IgD-negative memory B cell (primary cell): ENCODE measurements around the gene TDP1. TPM values are rescaled to one million over a fixed set of nuclear protein-coding genes. Genes with fewer than 3 reads are reported as not detected.

Source experiments
- H3K27ac Mint-ChIP-seq, 3 donors: one replicate each; pipeline ENCODE4 v1.8.0; 2020 to 2022; ENCODE audit warnings: mild to moderate bottlenecking in 3 of 3, mixed read lengths in 3 of 3, moderate library complexity in 1 of 3
- H3K27me3 Mint-ChIP-seq: one replicate; pipeline ENCODE4 v1.8.0; 2021; ENCODE audit warnings: mixed read lengths
- H3K36me3 Mint-ChIP-seq: one replicate; pipeline ENCODE4 v1.8.0; 2020; ENCODE audit warnings: mild to moderate bottlenecking, mixed read lengths
- H3K4me1 Mint-ChIP-seq, 3 donors: one replicate each; pipeline ENCODE4 v1.8.0; 2020 to 2022; ENCODE audit warnings: mixed read lengths in 3 of 3, mild to moderate bottlenecking in 1 of 3
- H3K4me3 Mint-ChIP-seq, 4 donors: one replicate each; pipeline ENCODE4 v1.8.0; 2020 to 2022; ENCODE audit warnings: mild to moderate bottlenecking in 4 of 4, mixed read lengths in 4 of 4, moderate library complexity in 3 of 4
- H3K9me3 Mint-ChIP-seq, 3 donors: one replicate each; pipeline ENCODE4 v1.8.0; 2020 to 2021; ENCODE audit warnings: mixed read lengths in 3 of 3, mild to moderate bottlenecking in 1 of 3
- polyA plus RNA-seq: library from polyadenylated mRNA; unstranded; fragments of 300-500 nt; fragmentation: Illumina TruSeq; gene quantifications from one replicate; pipeline ENCODE4 v1.2.3, GENCODE V29; 2021

Gene TDP1
- polyA plus RNA-seq, 1 donor from 2014 or later, result 32.1 TPM

DNA sequence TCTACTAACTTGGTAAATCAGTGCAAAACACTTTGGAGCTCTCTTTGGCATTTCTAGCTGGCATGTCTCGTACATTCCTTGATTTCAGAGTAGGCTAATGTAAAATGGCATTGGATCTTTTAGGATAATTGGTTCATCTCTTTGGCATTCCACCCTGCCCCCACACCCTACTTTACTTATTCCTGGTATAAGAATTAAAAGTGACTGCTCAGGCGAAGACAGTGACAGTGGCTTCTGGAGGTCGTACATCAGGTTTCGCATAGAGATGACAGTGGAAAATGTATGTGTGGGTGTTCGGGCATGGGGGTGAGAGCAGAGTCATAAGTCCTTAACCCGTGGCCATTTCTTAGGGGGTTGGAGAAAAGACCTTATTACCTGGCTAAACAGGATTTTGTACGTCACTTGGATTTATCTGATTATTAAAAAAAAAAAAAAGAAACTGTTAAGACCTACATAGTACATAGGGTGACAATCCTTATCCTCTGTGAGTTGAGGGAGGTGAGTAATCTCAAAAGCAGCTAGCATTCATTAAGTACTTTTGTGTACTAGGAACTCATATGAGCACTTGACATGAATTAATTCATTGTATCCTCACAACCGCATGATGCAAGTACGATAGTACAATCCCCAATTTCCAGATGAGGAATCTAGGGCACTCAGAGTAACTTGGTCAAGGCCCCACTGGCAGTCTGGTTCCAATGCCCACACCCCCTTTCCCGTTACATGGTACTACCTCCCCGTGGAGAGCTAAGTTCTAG is 83.7 kb downstream of the TDP1 start:
- Mint-ChIP-seq H3K27ac (no peak overlapping the region), H3K4me1 (peaks cover 0 to 2% (median 0%) of the 10 kb centered on the region in 3 donors), H3K36me3 (peaks cover 30% of the 10 kb centered on the region)

DNA sequence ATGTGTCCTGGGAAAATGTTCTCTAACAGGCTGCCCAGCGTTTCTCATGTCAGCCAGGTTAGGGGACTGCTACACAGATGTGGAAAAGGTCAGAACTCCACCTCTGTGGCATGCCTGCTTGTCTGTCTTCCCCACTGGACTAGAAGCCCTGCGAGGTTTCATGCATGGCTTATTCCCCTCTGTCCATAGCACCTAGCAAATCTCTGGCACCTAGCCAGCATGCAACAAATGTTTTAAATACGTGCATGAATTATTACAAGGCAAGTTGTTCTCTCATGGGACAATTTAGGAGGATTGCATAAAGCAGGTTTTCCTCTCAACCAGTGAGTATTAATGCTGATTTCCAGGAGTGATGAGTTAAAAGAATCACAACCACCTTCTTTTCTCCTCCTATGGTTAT is 84.7 kb downstream of the TDP1 start:
- H3K36me3 Mint-ChIP-seq, result peaks cover 23% of the 10 kb centered on the region
- H3K4me3 Mint-ChIP-seq, result no peak overlapping the region
- no peaks in the 10 kb centered on the region for H3K27me3 Mint-ChIP-seq
- H3K4me1 Mint-ChIP-seq, result peaks cover 0 to 2% (median 0%) of the 10 kb centered on the region in 3 donors
- no peak overlapping the region for H3K27ac Mint-ChIP-seq
- no peaks in the 10 kb centered on the region for H3K9me3 Mint-ChIP-seq

More for the DNA sequence above, 83.7 kb downstream of the TDP1 start:
- no peak overlapping the region for H3K4me3 Mint-ChIP-seq
- H3K27me3 Mint-ChIP-seq, result no peaks in the 10 kb centered on the region
- H3K9me3 Mint-ChIP-seq, result no peaks in the 10 kb centered on the region

DNA sequence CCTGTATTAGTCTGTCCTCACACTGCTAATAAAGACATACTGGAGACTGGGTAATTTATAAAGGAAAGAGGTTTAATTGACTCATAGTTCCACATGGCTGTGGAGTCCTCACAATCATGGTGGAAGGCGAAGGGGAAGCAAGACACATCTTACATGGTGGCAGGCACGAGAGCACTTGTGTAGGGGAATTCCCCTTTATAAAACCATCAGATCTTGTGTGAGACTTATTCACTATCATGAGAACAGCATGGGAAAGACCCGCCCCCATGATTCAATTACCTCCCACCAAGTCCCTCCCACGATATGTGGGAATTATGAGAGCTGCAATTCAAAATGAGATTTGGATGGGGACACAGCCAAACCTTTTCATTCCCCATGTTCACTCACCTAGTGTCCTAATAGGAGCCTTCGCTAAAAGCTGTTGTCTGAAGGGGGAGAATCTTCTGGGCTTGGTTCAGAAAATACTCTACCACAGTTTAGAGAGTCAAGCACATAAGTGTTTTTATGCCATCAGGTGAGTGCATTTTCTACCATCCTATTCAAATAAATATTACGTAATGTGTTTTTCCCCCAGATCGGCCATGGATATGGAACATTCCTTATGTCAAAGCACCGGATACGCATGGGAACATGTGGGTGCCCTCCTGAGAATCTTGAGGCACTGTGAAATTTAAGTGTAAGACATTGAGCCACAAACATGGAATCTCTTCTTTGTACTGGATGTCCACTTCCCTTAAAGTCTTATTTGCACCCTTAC is 86.9 kb downstream of the TDP1 start:
- Mint-ChIP-seq H3K27ac (no peak overlapping the region), H3K4me1 (peaks cover 0 to 2% (median 0%) of the 10 kb centered on the region in 3 donors), H3K27me3 (no peaks in the 10 kb centered on the region), H3K36me3 (peaks cover 19% of the 10 kb centered on the region), H3K9me3 (no peaks in the 10 kb centered on the region), H3K4me3 (no peak overlapping the region)

DNA sequence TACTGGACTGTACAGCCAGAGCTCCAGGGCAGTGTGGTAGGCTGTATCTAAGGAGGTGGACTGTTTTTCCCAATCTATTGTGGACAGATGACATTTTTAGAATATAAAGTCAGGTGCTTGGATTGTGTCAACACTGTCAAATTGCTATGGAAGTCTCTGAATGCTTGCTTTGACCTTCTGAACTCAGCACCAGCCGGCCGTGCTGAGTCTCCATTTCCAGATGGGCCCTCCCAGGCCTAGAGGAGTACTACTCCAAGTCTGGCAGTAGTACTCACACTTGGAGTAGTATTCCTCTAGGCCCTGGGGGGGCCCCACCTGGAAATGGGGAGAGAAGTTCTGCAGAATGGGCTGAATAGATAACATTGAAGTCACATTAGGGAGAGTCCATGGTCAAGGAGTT is 89.9 kb downstream of the TDP1 start:
- Mint-ChIP-seq H3K27me3 (no peaks in the 10 kb centered on the region), H3K4me3 (no peak overlapping the region), H3K9me3 (peaks cover 0 to 2% (median 0%) of the 10 kb centered on the region in 3 donors), H3K27ac (no peak overlapping the region), H3K36me3 (peaks cover 8% of the 10 kb centered on the region), H3K4me1 (no peaks in the 10 kb centered on the region)

DNA sequence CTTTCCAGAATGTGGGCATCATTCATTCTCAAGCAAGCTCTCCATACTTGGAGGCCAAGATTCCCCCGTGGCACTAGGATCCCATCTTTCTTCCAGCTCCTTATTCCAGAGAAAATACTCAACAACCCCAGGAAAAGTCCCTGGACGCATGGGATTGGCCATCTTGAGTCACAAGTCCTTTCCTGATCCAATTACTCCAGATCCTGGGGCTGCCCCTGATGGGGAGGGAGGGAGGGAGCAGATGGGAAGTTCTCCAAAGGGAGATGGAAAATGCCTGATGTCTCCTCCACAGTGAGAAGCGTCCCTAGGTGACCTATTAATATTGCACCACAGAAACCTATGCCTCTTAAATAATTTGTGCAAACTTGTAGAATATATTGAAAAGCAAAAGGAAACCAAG is 93.7 kb downstream of the TDP1 start:
- H3K4me1 Mint-ChIP-seq, result no peaks in the 10 kb centered on the region
- peaks cover 6% of the 10 kb centered on the region for H3K27me3 Mint-ChIP-seq
- H3K36me3 Mint-ChIP-seq, result peaks cover 1% of the 10 kb centered on the region
- H3K9me3 Mint-ChIP-seq, result peaks cover 0 to 5% (median 0%) of the 10 kb centered on the region in 3 donors
- no peak overlapping the region for H3K27ac Mint-ChIP-seq
- H3K4me3 Mint-ChIP-seq, result no peak overlapping the region

DNA sequence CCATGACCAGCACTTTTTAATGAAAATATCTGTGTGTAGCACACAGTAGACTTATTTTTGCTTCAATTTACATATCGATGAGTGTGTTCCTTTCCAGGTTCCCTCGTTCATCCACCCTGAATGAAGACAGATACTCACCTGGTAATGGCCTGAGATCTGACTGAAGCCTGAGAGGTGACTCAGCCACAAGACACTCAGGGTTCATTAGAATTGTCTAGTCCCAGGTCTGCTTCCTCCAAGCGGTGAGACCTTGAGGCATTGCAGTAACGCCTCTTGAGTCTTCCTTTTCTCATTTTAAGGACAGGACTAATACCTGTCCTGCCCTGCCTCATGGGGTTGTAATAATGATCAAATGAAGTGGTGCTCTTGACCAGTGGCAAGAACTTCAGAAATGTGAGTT is 94.5 kb downstream of the TDP1 start:
- peaks cover 0 to 5% (median 0%) of the 10 kb centered on the region in 3 donors for H3K9me3 Mint-ChIP-seq
- H3K27ac Mint-ChIP-seq, result no peak overlapping the region
- no peaks in the 10 kb centered on the region for H3K4me1 Mint-ChIP-seq

DNA sequence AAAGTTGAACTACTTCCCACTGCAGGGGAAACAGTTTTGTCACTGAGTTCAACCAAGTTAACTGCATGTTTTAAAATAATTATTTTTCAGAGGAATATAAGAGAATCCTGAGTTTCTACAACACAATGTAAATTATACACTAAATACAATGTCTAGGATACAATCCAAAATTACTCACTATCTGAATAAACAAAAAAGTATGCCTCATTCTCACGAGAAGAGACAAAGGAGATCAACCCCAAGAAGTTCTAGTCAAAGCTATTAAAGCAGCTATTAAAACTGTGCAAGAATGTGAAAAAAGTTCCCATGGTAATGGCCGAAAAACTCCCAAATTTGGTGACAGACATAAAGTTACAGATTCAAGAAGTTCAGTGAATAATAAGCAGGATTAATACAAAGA is 97.3 kb downstream of the TDP1 start:
- peaks cover 25% of the 10 kb centered on the region for H3K27me3 Mint-ChIP-seq
- peaks cover 0 to 8% (median 2%) of the 10 kb centered on the region in 3 donors for H3K9me3 Mint-ChIP-seq
- H3K4me1 Mint-ChIP-seq, result no peaks in the 10 kb centered on the region
- peaks cover 1% of the 10 kb centered on the region for H3K36me3 Mint-ChIP-seq
- H3K4me3 Mint-ChIP-seq, result no peak overlapping the region
- no peak overlapping the region for H3K27ac Mint-ChIP-seq

More for the DNA sequence above, 94.5 kb downstream of the TDP1 start:
- Mint-ChIP-seq H3K4me3 (no peak overlapping the region), H3K27me3 (peaks cover 12% of the 10 kb centered on the region), H3K36me3 (peaks cover 1% of the 10 kb centered on the region)

DNA sequence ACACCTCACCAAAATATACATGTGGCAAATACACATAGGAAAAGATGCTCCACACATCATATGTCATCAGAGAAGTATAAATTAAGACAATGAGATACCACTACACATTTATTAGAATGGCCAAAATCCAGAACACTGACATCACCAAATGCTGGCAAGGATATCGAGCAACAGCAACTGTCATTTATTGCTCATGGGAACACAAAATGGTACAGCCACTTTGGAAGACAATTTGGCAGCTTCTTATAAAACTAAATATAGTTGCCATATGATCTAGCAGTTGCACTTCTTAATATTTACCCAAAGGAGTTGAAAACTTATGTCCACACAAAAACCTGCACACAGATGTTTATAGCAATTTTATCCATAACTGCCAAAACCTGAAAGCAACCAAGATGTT is 99.1 kb downstream of the TDP1 start:
- H3K27me3 Mint-ChIP-seq, result peaks cover 32% of the 10 kb centered on the region
- peaks cover 6 to 15% (median 7%) of the 10 kb centered on the region in 3 donors for H3K4me1 Mint-ChIP-seq
- H3K27ac Mint-ChIP-seq, result no peak overlapping the region
- H3K4me3 Mint-ChIP-seq, result no peak overlapping the region
- peaks cover 4 to 14% (median 11%) of the 10 kb centered on the region in 3 donors for H3K9me3 Mint-ChIP-seq
- peaks cover 1% of the 10 kb centered on the region for H3K36me3 Mint-ChIP-seq

DNA sequence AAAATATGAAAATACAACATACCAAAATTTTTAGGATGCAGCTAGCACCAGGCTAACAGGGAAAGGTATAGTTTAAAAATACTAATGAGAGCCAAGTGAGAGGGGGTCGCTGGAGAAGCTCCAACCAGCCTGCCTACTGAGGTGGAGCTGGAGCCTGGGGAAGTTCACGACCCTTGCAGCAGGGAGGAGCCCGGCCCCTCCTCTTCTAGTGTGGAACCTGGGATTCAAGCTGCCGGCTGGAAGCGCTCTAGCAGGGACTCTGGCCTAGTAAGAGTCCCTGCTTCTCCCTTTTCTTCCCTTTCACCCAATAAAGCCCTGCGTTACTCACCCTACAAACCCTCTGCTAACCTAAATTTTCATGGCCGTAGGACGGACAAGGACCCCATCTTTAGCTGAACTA is 101.1 kb downstream of the TDP1 start:
- H3K9me3 Mint-ChIP-seq, result peaks cover 4 to 13% (median 11%) of the 10 kb centered on the region in 3 donors
- peak overlapping the region in 1 of 4 donors; percentile 8 for H3K4me3 Mint-ChIP-seq
- no peak overlapping the region for H3K27ac Mint-ChIP-seq
- peaks cover 41% of the 10 kb centered on the region for H3K27me3 Mint-ChIP-seq
- peaks cover 9 to 19% (median 9%) of the 10 kb centered on the region in 3 donors for H3K4me1 Mint-ChIP-seq
- H3K36me3 Mint-ChIP-seq, result peaks cover 1% of the 10 kb centered on the region

DNA sequence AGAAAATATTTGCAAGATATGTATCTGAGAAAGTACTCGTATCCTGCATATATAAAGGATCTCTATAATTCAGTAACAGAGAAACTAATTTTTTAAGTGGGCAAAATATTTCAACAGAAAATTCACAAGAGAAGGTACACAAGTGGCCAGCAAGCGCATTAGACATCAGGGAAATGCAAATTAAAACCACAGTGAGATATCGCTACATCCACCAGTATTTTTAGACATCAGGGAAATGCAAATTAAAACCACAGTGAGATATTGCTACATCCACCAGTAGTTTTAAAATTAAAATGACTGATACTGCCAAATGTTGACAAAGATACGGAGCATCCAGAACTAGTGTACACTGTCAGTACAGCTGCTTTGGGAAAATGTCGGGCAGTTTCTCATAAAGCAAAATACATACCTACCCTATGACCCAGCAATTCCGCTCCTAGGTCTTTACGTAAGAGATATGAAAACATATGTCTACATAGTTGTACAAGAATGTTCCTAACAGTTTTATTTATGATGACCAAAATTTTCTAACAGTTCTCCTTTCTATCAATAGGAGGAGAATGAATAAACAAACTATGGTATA is 103.2 kb downstream of the TDP1 start:
- H3K4me1 Mint-ChIP-seq, result peaks cover 15 to 27% (median 21%) of the 10 kb centered on the region in 3 donors
- peaks cover 4 to 13% (median 11%) of the 10 kb centered on the region in 3 donors for H3K9me3 Mint-ChIP-seq
- peak overlapping the region in 1 of 3 donors; percentile 65 for H3K27ac Mint-ChIP-seq
- peaks cover 3% of the 10 kb centered on the region for H3K36me3 Mint-ChIP-seq
- peak overlapping the region; percentile 64 to 83 (median 72) for H3K4me3 Mint-ChIP-seq
- H3K27me3 Mint-ChIP-seq, result peaks cover 54% of the 10 kb centered on the region

DNA sequence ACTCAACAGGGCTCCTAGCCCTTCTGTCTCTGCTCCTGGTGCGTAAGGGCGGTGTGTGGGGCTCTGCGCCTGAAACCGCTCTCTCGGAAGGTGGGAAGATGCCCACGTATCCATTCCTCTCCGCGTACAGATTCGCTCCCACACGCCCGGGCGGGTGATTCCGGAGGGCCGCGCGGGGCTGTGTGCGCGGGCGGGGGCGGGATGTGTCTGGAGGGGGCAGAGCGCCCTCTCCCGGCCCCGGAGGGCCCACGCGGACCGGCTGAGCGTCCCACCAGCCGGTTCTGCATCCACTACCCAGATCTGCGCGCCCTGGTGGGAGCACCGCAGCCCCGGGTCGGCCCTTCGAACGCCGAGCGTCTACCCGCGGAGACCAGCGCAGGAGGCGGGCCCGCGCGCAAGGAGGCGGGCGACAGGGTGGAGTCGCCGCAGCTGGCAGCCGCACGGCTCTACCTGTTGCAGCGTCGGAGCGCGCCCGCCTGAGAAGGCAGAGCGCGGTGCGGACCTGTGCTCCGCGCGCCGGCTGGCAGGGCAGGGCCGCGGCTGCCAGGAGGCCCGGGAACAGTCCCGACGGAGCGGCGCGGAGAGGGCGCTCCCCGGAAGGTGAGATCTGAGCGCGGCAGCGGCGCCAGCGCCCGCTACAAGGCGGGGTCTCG is 104.7 kb downstream of the TDP1 start:
- H3K4me1 Mint-ChIP-seq, result peaks cover 15 to 27% (median 21%) of the 10 kb centered on the region in 3 donors

DNA sequence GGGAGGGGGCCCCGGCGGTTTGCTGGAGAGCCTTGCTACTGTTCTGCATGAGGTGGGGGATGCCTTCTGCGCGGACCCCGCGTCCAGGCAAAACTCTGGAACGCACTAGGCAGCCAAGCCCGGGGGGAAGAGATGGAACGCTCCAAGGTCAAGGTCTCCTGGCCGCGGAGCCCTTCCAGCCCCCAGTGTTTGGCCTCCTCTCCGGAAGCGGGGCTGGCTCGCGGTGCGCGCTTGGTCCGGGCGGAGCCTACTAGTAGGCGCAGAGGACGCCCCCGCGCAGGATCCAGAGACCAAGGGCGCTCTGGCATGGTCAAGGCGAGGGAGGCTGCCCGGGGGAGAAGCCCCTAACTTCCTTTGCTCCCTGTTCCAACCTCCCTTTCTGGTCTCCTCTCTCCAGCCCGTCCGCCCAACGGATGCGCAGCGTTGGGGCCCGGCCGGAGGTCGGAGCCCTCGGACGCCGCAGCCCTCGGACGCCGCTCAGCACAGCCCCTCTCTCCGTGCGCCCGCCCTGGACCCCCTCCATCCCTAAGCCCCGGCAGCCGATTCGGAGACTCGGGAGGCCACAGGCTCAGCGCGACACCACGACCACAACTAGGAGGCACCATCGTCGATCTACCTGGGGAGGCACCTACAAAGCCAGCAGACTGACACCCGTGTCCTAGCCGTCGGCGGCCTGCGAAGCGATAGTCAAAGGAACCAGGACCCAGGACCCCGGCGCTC is 105.4 kb downstream of the TDP1 start:
- Mint-ChIP-seq H3K27ac (no peak overlapping the region), H3K27me3 (peaks cover 48% of the 10 kb centered on the region), H3K4me3 (peak overlapping the region in 3 of 4 donors; percentile 68 to 84 (median 72)), H3K9me3 (peaks cover 2 to 11% (median 8%) of the 10 kb centered on the region in 3 donors), H3K36me3 (peaks cover 3% of the 10 kb centered on the region), H3K4me1 (peaks cover 15 to 27% (median 21%) of the 10 kb centered on the region in 3 donors)

More for the DNA sequence above, 104.7 kb downstream of the TDP1 start:
- Mint-ChIP-seq H3K4me3 (peak overlapping the region; percentile 66 to 83 (median 76)), H3K27me3 (peaks cover 52% of the 10 kb centered on the region), H3K27ac (no peak overlapping the region), H3K9me3 (peaks cover 3 to 11% (median 10%) of the 10 kb centered on the region in 3 donors), H3K36me3 (peaks cover 3% of the 10 kb centered on the region)

DNA sequence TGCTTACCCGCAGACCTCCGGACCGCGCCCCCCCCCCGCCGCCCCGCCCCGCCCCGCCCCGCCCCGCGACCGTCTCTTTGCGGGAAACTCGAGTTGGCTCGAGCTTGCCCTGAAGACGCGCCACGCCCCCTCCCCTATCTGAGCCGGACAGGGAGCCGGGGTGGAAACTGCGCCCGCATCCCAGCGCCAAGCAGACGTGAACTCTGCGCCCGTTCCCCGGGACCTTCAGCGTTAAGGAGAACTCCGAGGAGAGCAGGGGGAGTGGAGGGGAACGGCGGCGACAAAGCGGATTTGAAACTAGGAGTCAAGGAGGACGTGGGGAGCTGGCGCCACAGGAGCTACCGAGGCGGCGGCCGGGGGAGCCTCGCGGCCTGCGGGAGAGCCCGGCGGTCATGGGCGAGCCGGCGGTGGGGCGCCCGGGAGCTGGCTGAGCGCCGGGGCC is 106.0 kb downstream of the TDP1 start, which contains the start of gene KCNK13:
Gene KCNK13, plus strand, starts transcription at position 310 of the 442 bp plus-strand sequence. CDS start 212 bp downstream, outside the sequence.
- Mint-ChIP-seq H3K9me3 (peaks cover 2 to 11% (median 8%) of the 10 kb centered on the region in 3 donors), H3K36me3 (peaks cover 3% of the 10 kb centered on the region), H3K4me1 (peaks cover 15 to 27% (median 21%) of the 10 kb centered on the region in 3 donors), H3K4me3 (peak within 1 kb of the TSS; percentile 84 to 96 (median 88)), H3K27me3 (peaks cover 51% of the 10 kb centered on the region), H3K27ac (no peak within 1 kb of the TSS)
